KOPT-K1 (cell line): ENCODE results near the gene CNTN2.

ENCODE experiments used
- H3K27ac ChIP-seq: fragments of 200-600 bp; sonication (generic); 2 replicates; pipeline ENCODE4 v1.5.1; 2016; ENCODE audit warnings: antibody characterized with exemption, mild to moderate bottlenecking, low read depth, low read length; ENCODE audit not compliant: poor library complexity, severe bottlenecking
- H3K36me3 ChIP-seq: fragments of 200-600 bp; sonication (generic); 2 replicates; pipeline ENCODE4 v1.5.1; 2017; ENCODE audit warnings: antibody characterized with exemption, mild to moderate bottlenecking, low read length, moderate library complexity; ENCODE audit not compliant: insufficient read depth
- H3K9me3 ChIP-seq: fragments of 200-600 bp; sonication (generic); 2 replicates; pipeline ENCODE4 v1.5.1; 2017; ENCODE audit warnings: antibody characterized with exemption, low read length, mild to moderate bottlenecking; ENCODE audit not compliant: insufficient read depth, poor library complexity, severe bottlenecking

Gene CNTN2

GRCh38 chr1:205038132-205038786, 4.8 kb upstream of the CNTN2 start:
- Histone ChIP-seq H3K36me3 (no peaks in the 10 kb centered on the region), H3K9me3 (no peaks in the 10 kb centered on the region), H3K27ac (no peak overlapping the region)

- Histone ChIP-seq H3K27ac (no peak overlapping the region), H3K9me3 (no peaks in the 10 kb centered on the region), H3K36me3 (no peaks in the 10 kb centered on the region)
Measured at GRCh38 chr1:205041001-205041715, 1.9 kb upstream of the CNTN2 start.

- H3K27ac ChIP-seq, result no peak overlapping the region
- H3K36me3 ChIP-seq, result no peaks in the 10 kb centered on the region
- no peaks in the 10 kb centered on the region for H3K9me3 ChIP-seq
Measured at GRCh38 chr1:205041998-205042910, 758 bp upstream of the CNTN2 start.

GRCh38 chr1:205043866-205044265, 854 bp downstream of the CNTN2 start:
- H3K36me3 ChIP-seq, result no peaks in the 10 kb centered on the region
- no peak overlapping the region for H3K27ac ChIP-seq
- H3K9me3 ChIP-seq, result no peaks in the 10 kb centered on the region

- no peak overlapping the region for H3K27ac ChIP-seq
- H3K36me3 ChIP-seq, result no peaks in the 10 kb centered on the region
- H3K9me3 ChIP-seq, result no peaks in the 10 kb centered on the region
Measured at GRCh38 chr1:205044741-205045140, 1.7 kb downstream of the CNTN2 start.

- no peaks in the 10 kb centered on the region for H3K9me3 ChIP-seq
- no peaks in the 10 kb centered on the region for H3K36me3 ChIP-seq
- H3K27ac ChIP-seq, result no peak overlapping the region
Measured at GRCh38 chr1:205045146-205045545, 2.1 kb downstream of the CNTN2 start.

- H3K36me3 ChIP-seq, result no peaks in the 10 kb centered on the region
- H3K9me3 ChIP-seq, result no peaks in the 10 kb centered on the region
- H3K27ac ChIP-seq, result no peak overlapping the region
Measured at GRCh38 chr1:205046870-205047269, 3.9 kb downstream of the CNTN2 start.

GRCh38 chr1:205047764-205048231, 4.8 kb downstream of the CNTN2 start:
- Histone ChIP-seq H3K27ac (no peak overlapping the region), H3K36me3 (no peaks in the 10 kb centered on the region), H3K9me3 (no peaks in the 10 kb centered on the region)

- H3K36me3 ChIP-seq, result no peaks in the 10 kb centered on the region
- no peaks in the 10 kb centered on the region for H3K9me3 ChIP-seq
- no peak overlapping the region for H3K27ac ChIP-seq
Measured at GRCh38 chr1:205048382-205048781, 5.4 kb downstream of the CNTN2 start.

GRCh38 chr1:205049479-205049878, 6.5 kb downstream of the CNTN2 start:
- H3K9me3 ChIP-seq, result no peaks in the 10 kb centered on the region
- no peaks in the 10 kb centered on the region for H3K36me3 ChIP-seq
- H3K27ac ChIP-seq, result no peak overlapping the region

- no peaks in the 10 kb centered on the region for H3K36me3 ChIP-seq
- H3K9me3 ChIP-seq, result no peaks in the 10 kb centered on the region
- no peak overlapping the region for H3K27ac ChIP-seq
Measured at GRCh38 chr1:205052690-205053089, 9.7 kb downstream of the CNTN2 start.

- Histone ChIP-seq H3K36me3 (no peaks in the 10 kb centered on the region), H3K27ac (no peak overlapping the region), H3K9me3 (no peaks in the 10 kb centered on the region)
Measured at GRCh38 chr1:205053296-205053695, 10.3 kb downstream of the CNTN2 start.

- Histone ChIP-seq H3K9me3 (no peaks in the 10 kb centered on the region), H3K27ac (no peak overlapping the region), H3K36me3 (no peaks in the 10 kb centered on the region)
Measured at GRCh38 chr1:205054013-205054412, 11.0 kb downstream of the CNTN2 start.

- Histone ChIP-seq H3K27ac (no peak overlapping the region), H3K36me3 (no peaks in the 10 kb centered on the region), H3K9me3 (no peaks in the 10 kb centered on the region)
Measured at GRCh38 chr1:205056188-205056611, 13.2 kb downstream of the CNTN2 start.

GRCh38 chr1:205056956-205057568, 14.1 kb downstream of the CNTN2 start:
- no peaks in the 10 kb centered on the region for H3K9me3 ChIP-seq
- H3K27ac ChIP-seq, result no peak overlapping the region
- H3K36me3 ChIP-seq, result no peaks in the 10 kb centered on the region
